GM21367 (cell line): ENCODE measurements around the gene ZBTB38.

Experiments
- ATAC-seq: cut with Tn5 transposase; IDR thresholded peaks from one replicate; pipeline ENCODE4 v1.9.1; 2021; ENCODE audit not compliant: unreplicated experiment

ZBTB38 gene

GRCh38 chr3:141336672-141337522 is 31.4 kb upstream of the ZBTB38 start:
- peak; percentile 77 for ATAC-seq

- ATAC-seq: no peak
Measured at GRCh38 chr3:141337523-141337854, 30.8 kb upstream of the ZBTB38 start.

DNA sequence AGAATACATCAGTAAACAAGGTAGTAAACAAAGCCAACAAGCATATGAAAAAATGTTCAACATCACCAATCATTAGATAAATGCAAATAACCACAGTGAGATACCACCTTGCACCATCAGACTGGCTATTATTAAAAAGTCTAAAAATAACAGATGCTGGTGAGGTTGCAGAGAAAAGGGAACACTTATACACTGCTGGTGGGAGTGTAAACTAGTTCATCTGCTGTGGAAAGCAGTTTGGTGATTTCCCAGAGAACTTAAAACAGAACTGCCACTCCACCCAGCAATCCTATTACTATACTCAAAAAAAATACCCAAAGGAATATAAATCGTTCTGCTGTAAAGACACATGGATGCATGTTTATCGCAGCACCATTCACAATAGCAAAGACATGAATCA is 30.3 kb upstream of the ZBTB38 start:
- no peak for ATAC-seq

DNA sequence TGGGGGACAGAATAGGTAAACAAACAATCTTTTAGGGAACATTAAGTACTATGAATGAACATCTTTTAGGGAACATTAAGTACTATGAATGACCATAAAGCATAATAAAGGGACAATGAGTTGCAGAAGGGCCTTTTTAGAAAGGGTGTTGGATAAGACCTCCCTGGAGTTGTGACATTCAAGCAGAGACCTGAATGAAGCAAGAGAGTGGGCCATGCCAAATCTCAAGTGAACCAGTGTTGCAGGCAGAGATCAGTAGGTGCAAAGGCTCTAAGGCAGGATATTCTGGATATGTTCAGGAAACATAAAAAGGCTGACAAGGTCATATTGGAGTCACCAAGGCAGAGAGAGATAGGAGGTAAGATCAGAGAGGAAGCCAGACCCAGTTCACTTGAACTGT is 29.4 kb upstream of the ZBTB38 start:
- ATAC-seq: no peak

GRCh38 chr3:141341536-141341935 is 26.8 kb upstream of the ZBTB38 start:
- no peak for ATAC-seq

DNA sequence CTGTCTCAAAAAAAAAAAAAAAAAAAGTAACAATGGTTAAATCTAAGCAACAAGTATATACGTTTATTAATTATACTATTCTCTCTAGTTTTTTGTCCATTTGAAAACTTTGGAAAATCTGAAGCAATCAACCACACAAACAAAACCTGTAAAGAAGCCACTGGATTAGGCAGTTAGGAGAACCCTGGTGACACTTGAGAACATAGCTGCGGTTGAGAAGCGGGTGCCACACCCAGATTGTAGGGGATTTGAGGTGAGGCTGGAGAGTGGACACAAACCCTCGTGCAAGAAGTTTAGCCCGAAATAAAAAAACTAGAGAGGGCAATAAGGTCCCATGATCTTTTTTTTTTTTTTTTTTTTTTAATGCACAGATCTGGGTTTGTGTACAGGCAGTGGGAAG is 25.9 kb upstream of the ZBTB38 start:
- no peak for ATAC-seq

GRCh38 chr3:141343077-141343476 is 25.2 kb upstream of the ZBTB38 start:
- ATAC-seq: no peak

DNA sequence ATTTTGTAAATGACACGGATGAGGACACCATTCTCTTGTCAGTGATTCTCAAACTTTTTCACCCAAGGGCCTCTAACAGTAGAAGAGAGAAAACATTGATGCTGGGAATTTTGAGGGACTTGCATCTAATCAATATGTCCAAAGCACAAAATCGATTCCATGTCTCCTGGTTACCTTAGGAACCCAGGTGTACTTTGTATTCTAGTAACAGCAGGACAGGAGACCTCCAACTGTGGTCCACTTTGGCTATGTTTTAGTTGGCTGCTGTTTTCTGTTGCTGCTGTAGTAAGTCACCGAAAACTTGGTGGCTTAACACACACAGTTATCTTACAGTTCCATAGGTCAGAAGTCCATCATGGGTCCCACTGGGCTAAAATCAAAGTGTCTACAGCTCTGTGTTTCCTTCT is 24.4 kb upstream of the ZBTB38 start:
- ATAC-seq: no peak

- no peak for ATAC-seq
Measured at GRCh38 chr3:141345528-141345927, 22.8 kb upstream of the ZBTB38 start.

DNA sequence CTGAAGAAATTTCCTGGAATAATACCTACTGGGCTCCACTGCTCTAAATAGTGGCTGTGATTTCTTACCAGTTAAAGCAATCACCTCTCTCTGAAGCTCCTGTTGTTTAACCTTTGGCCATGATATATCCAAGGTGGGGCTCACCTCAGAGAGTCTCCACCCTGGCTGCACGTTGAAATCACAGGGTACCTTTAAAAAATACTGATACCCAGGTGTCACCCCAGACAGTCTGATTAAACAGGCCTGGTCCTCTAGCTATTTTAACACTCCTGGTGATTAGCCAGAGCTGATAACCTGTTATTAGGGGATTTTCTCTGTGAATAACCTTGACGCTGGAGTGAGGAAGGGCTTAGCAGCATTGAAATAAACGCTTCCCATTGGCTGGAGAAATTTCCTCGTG is 22.3 kb upstream of the ZBTB38 start:
- no peak for ATAC-seq

GRCh38 chr3:141346418-141346817 is 21.9 kb upstream of the ZBTB38 start:
- ATAC-seq: no peak

GRCh38 chr3:141346839-141347238 is 21.5 kb upstream of the ZBTB38 start:
- no peak for ATAC-seq

GRCh38 chr3:141348837-141349236 is 19.5 kb upstream of the ZBTB38 start:
- no peak for ATAC-seq

GRCh38 chr3:141349711-141350110 is 18.6 kb upstream of the ZBTB38 start:
- ATAC-seq: no peak

GRCh38 chr3:141350666-141351065 is 17.6 kb upstream of the ZBTB38 start:
- ATAC-seq: no peak

- no peak for ATAC-seq
Measured at GRCh38 chr3:141352262-141352984, 15.9 kb upstream of the ZBTB38 start.

DNA sequence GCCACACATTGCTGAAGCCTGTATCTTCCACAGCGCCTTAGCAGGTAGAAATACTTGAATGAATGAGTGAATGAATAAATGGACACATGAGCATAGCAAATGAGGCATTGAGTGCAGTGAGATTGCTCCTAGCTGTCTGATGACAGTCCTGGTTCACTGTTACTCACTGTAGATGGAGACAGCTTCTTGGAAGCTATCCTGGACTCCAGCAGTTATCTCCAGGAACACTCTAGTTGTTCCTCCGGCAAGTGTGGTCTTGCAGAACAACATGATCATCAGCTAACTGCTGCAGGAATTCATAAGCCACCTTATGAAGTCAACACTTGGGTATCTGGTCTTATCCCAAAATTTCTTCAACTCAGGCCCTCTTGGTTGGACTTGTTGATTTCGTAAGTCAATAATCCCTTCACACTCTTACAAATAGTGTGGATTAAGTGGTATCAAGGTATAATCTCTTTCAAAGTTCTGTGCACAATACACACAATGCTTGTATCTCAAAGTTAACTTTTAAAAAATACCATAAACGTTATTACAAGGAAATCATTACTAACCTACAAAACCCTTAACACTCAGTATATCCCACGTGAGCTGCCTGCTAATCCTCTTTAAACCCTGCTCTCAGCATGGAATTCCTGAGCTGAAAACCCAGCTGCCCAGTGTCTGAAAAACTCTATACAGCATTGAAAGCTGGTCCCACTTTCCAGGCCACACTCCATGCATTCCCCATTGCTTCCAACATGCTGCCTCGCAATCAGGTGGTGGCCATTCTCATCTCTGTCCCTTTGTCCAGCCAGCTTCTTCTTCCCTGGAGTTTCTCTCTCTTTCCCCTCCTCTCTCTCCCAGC is 14.4 kb upstream of the ZBTB38 start:
- ATAC-seq: no peak

DNA sequence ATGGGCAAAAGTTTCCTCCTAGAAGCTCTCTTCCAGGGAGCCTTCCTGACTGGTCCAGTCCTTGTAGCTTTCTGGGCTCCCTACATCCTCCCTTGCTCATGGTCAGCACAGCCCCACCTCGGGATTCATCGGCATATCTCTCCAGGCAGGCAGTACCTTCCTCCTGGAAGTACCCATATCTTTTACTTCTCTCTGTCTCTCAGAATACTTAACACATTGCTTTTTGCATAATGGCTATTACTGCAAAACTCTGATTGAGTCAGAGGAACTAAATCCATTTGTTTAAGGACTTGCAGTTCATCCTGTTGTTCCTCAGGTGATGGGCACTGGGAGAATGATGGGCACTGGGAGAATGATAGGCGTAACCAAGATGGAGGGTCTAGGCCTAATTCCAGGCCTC is 13.8 kb upstream of the ZBTB38 start:
- ATAC-seq: no peak

- ATAC-seq: no peak
Measured at GRCh38 chr3:141355242-141355641, 13.1 kb upstream of the ZBTB38 start.

DNA sequence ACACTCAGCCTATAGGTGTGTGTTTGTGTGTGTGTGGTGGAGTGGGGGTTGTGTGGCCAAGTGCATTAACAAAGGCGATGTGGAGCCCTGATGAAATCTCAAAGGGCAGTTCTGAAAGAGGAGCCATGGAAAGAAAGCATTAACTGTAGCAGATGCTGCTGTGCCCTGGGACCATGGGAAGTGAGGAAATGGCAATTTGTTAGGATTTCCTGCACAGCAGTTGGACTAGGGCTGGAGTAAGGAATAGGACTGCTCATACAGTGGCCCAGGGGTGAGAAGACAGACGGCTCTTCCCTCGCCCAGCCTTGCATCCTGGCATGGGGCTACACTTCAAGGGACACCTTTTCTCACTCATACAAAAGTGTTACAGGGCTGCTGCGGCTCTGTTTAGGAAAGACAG is 12.3 kb upstream of the ZBTB38 start:
- ATAC-seq: no peak

GRCh38 chr3:141360888-141361598 is 7.3 kb upstream of the ZBTB38 start:
- no peak for ATAC-seq
